ENCODE measurements around the gene GATA6. TPM values are rescaled to one million over a fixed set of nuclear protein-coding genes. Genes with fewer than 3 reads are reported as not detected.

Gene GATA6
- total RNA-seq, 1 experiment from 2014 or later, result 54.6 TPM

DNA sequence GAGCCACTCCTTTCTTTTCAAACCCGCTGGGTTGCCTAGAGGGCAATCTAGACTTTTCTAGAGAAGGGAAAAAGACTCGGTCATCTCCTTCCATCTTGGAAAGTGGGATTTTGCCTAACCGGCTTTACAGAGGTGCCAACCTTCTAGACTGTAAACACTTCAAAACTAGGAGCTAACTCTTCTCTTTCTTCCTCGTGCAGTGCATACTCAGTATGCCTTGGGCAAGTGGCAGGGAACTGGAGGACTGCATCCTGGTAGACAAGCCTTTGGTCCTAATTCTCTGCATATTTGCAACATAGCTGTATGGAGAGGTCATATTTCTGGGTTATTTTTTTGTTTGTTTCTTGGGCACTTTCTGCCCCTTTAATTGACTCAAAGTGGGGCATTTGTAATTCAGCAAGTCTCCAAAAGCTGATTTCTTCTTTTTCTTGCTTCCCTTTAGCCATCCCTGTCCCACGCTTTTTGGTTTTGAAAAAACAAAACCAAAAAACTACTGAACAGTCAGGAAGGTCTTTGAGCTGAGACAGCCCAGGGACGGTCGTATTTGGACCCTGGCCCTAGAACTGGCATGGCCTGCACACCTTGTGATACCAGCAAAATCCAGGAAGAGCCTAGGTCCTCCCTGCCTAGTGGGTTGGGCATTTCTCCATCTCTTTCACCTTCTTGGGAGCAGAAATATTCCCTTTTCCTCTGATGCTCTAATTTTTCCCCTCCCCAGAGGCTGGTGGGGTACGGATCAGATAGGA, 5.8 kb upstream of the GATA6 start:
- intact Hi-C loops (cut with micrococcal nuclease; ENCODE audit: unreplicated experiment), result no loop called here
- Mint-ChIP-seq H3K4me3 (ENCODE audit: low read depth, unreplicated experiment) (no peak overlapping the region), H3K36me3 (ENCODE audit: insufficient read depth, unreplicated experiment) (peaks cover 37% of the 10 kb centered on the region), H3K27ac (ENCODE audit: unreplicated experiment) (no peak overlapping the region), H3K27me3 (ENCODE audit: unreplicated experiment) (peaks cover 35% of the 10 kb centered on the region), H3K4me1 (ENCODE audit: low read depth, unreplicated experiment) (peaks cover 8% of the 10 kb centered on the region), H3K9me3 (ENCODE audit: low read depth, unreplicated experiment) (no peaks in the 10 kb centered on the region)
- TF ChIP-seq, protein P1, sequence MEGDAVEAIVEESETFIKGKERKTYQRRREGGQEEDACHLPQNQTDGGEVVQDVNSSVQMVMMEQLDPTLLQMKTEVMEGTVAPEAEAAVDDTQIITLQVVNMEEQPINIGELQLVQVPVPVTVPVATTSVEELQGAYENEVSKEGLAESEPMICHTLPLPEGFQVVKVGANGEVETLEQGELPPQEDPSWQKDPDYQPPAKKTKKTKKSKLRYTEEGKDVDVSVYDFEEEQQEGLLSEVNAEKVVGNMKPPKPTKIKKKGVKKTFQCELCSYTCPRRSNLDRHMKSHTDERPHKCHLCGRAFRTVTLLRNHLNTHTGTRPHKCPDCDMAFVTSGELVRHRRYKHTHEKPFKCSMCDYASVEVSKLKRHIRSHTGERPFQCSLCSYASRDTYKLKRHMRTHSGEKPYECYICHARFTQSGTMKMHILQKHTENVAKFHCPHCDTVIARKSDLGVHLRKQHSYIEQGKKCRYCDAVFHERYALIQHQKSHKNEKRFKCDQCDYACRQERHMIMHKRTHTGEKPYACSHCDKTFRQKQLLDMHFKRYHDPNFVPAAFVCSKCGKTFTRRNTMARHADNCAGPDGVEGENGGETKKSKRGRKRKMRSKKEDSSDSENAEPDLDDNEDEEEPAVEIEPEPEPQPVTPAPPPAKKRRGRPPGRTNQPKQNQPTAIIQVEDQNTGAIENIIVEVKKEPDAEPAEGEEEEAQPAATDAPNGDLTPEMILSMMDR (IDR thresholded peaks at IDR 0.05; ENCODE audit: unreplicated experiment), result no peak
- CTCF ChIA-PET, result no interaction called here
- BruUV-seq (replicated peaks), result no TSS peak
- DNase-seq, result no peak

DNA sequence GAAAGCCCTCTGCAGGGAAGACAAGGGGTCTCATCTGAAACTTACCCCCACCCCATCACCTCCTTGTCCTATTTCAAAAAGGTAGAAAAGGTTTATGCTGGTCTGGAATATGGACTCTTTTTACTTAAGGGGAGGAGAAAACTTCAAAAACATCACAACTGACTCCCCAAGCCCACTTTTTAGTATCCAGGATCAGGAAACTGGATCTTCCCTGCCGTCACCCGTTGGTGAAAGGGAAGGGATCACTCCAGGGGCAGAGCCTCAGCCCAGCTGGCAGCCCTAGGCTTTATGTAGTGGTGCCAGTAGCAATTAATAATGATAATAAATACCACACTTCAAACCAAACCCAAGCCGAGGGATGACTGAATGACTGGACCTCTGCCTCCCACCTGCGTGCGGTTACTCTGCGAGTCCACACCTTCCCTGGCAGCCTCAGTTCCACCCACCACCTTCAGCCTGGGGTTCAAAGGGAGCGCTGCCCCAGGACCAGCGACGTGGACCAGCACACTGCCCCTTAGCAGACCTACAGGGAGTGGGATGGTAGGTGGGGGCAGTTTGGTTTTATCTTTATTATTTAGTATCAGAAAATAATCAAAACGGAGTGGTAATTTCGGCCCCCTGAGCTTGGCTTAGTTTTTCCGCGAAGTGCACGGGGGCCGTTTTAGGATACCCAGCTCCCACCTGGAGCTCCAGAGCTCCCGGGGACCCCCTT, 4.9 kb upstream of the GATA6 start:
- peak; percentile 19 for DNase-seq
- peaks cover 35% of the 10 kb centered on the region for H3K27me3 Mint-ChIP-seq (ENCODE audit: unreplicated experiment)
- peaks cover 8% of the 10 kb centered on the region for H3K4me1 Mint-ChIP-seq (ENCODE audit: low read depth, unreplicated experiment)
- H3K27ac Mint-ChIP-seq (ENCODE audit: unreplicated experiment), result peak overlapping the region; percentile 78
- CTCF ChIA-PET, result no interaction called here
- H3K4me3 Mint-ChIP-seq (ENCODE audit: low read depth, unreplicated experiment), result peak overlapping the region; percentile 98
- TF ChIP-seq, protein P1 (IDR thresholded peaks at IDR 0.05; ENCODE audit: unreplicated experiment), result no peak
- intact Hi-C loops (cut with micrococcal nuclease; ENCODE audit: unreplicated experiment), result loop anchor here (5.0 kb wide), 4 partner anchors 117 to 252 kb away; no protein-coding TSS in a partner anchor
- H3K9me3 Mint-ChIP-seq (ENCODE audit: low read depth, unreplicated experiment), result no peaks in the 10 kb centered on the region
- no TSS peak for BruUV-seq (replicated peaks)
- peaks cover 46% of the 10 kb centered on the region for H3K36me3 Mint-ChIP-seq (ENCODE audit: insufficient read depth, unreplicated experiment)

DNA sequence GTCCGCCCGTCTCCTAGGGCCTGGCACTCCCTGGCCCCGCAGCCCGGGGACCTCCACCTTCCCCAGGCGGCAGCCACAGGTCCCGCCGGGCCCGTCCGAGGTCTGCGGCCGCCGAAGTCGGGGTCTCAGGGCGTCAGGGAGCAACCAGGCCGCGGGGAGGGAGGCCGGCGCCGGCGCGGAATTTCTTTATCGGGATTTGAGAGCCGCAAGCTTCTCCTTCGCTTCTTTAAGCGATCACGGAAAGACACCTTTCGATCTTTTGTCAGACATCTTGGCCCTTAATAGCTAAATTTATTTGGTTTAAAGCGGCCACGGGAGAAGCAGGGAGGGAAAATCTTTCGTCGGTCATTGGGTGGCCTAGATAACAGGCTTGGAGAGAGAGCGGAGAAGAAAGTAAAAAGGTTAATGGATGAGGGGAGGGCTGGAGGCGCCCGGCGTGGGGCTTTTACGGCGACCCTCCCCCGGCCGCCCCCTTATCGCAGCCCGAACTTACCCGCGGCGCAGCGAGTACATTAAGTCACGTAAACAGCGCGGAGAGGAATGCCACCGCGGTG, 4.3 kb upstream of the GATA6 start:
- Mint-ChIP-seq H3K9me3 (ENCODE audit: low read depth, unreplicated experiment) (no peaks in the 10 kb centered on the region), H3K4me1 (ENCODE audit: low read depth, unreplicated experiment) (peaks cover 8% of the 10 kb centered on the region), H3K27ac (ENCODE audit: unreplicated experiment) (peak overlapping the region; percentile 78), H3K4me3 (ENCODE audit: low read depth, unreplicated experiment) (peak overlapping the region; percentile 98), H3K27me3 (ENCODE audit: unreplicated experiment) (peaks cover 35% of the 10 kb centered on the region), H3K36me3 (ENCODE audit: insufficient read depth, unreplicated experiment) (peaks cover 52% of the 10 kb centered on the region)
- CTCF ChIA-PET, result no interaction called here
- intact Hi-C loops (cut with micrococcal nuclease; ENCODE audit: unreplicated experiment), result loop anchor here (5.0 kb wide), 4 partner anchors 118 to 253 kb away; no protein-coding TSS in a partner anchor
- TF ChIP-seq, protein P1 (IDR thresholded peaks at IDR 0.05; ENCODE audit: unreplicated experiment), result no peak
- DNase-seq, result peak; percentile 25
- BruUV-seq (replicated peaks), result no TSS peak

DNA sequence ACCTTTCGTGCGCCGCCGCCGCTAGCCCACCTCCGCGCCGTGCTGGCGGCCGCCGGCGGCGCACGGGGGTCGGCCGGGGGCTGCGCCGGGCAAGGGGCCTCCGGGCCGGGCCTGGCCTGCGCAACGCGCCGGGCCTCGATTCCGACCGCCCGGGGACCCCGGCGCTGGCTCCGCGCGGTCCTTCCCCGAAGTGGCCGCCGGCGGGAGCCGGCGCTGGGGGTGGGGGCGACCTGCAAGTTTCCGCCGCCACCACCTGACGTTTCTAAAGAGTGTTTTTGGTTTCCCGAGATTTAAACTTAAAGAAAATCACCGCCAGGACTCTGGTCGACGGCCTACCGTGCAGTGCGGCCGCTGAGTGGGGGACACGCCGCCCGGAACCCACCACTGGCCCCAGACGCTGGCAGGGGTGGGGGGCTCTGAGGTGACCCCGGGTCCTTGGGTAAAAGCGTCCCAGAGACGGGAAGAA, 3.8 kb upstream of the GATA6 start:
- CTCF ChIA-PET, result no interaction called here

More for the DNA sequence above, 3.8 kb upstream of the GATA6 start:
- H3K9me3 Mint-ChIP-seq (ENCODE audit: low read depth, unreplicated experiment), result no peaks in the 10 kb centered on the region
- peak overlapping the region; percentile 94 for H3K27ac Mint-ChIP-seq (ENCODE audit: unreplicated experiment)
- peak; percentile 25 for DNase-seq
- peaks cover 8% of the 10 kb centered on the region for H3K4me1 Mint-ChIP-seq (ENCODE audit: low read depth, unreplicated experiment)
- peaks cover 35% of the 10 kb centered on the region for H3K27me3 Mint-ChIP-seq (ENCODE audit: unreplicated experiment)
- no TSS peak for BruUV-seq (replicated peaks)
- TF ChIP-seq, protein P1 (IDR thresholded peaks at IDR 0.05; ENCODE audit: unreplicated experiment), result no peak
- intact Hi-C loops (cut with micrococcal nuclease; ENCODE audit: unreplicated experiment), result loop anchor here (5.0 kb wide), 4 partner anchors 118 to 253 kb away; no protein-coding TSS in a partner anchor
- peaks cover 57% of the 10 kb centered on the region for H3K36me3 Mint-ChIP-seq (ENCODE audit: insufficient read depth, unreplicated experiment)
- peak overlapping the region; percentile 98 for H3K4me3 Mint-ChIP-seq (ENCODE audit: low read depth, unreplicated experiment)

Data from Calu3 (cell line).